ENCODE measurements around the gene KLHL42.

GRCh38 chr12:27771481-27772327 lies 8.3 kb upstream of the KLHL42 start:
- no peak for TF ChIP-seq POLR2A (IDR thresholded peaks at IDR 0.05)
- TF ChIP-seq, protein P1, sequence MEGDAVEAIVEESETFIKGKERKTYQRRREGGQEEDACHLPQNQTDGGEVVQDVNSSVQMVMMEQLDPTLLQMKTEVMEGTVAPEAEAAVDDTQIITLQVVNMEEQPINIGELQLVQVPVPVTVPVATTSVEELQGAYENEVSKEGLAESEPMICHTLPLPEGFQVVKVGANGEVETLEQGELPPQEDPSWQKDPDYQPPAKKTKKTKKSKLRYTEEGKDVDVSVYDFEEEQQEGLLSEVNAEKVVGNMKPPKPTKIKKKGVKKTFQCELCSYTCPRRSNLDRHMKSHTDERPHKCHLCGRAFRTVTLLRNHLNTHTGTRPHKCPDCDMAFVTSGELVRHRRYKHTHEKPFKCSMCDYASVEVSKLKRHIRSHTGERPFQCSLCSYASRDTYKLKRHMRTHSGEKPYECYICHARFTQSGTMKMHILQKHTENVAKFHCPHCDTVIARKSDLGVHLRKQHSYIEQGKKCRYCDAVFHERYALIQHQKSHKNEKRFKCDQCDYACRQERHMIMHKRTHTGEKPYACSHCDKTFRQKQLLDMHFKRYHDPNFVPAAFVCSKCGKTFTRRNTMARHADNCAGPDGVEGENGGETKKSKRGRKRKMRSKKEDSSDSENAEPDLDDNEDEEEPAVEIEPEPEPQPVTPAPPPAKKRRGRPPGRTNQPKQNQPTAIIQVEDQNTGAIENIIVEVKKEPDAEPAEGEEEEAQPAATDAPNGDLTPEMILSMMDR (IDR thresholded peaks at IDR 0.05), result no peak
